GM12872 (cell line): ENCODE data around the gene LGALS3BP.

Experiments used
- TF ChIP-seq, protein P1 (sequence below): IDR thresholded peaks from 3 replicates; pipeline ENCODE4 v1.5.1; 2011; ENCODE audit warnings: low read depth, mild to moderate bottlenecking, low read length, moderate library complexity; ENCODE audit not compliant: insufficient read depth

LGALS3BP gene

DNA sequence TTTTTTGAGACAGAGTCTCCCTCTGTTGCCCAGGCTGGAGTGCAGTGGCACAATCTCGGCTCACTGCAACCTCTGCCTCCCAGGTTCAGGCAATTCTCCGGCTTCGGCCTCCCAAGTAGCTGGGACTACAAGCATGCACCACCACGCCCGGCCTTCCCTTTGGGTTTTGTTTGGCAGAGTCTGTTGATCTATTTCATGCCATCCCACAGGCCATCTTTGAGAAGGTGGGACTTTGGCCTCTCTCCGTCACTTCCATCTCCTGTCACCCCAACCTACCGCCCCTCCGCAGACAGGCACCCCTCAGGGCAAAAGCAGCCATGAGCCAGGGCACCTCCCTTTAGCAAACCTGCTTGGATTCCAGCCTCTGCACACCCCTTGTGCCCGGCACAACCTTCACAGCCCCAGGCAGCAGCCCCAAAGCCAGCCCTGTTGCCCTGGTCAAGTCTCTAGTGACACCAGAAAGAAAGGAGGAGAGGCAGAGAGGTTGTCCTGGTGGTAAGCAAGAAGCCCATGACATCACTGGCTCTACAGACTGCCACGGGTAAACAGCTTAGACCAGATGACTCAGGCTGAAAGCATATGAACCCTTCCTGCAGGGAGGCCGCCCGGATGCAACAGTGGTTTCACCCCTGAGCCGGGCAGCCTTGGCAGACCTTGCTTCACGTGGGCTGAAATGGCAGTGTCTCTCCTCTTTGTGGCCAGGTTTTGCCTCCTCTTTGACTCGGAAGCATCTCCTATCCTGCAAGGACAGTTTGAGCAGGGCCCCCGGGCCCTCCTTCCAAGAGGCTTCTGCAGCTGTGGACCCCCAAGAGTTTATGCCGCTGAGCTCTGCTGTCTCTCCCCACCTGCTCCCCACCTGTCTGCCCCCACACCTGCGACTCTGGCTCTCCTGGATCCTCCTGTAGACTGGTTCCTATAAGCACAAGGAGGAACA is 46.4 kb downstream of the LGALS3BP start:
- TF ChIP-seq, protein P1, sequence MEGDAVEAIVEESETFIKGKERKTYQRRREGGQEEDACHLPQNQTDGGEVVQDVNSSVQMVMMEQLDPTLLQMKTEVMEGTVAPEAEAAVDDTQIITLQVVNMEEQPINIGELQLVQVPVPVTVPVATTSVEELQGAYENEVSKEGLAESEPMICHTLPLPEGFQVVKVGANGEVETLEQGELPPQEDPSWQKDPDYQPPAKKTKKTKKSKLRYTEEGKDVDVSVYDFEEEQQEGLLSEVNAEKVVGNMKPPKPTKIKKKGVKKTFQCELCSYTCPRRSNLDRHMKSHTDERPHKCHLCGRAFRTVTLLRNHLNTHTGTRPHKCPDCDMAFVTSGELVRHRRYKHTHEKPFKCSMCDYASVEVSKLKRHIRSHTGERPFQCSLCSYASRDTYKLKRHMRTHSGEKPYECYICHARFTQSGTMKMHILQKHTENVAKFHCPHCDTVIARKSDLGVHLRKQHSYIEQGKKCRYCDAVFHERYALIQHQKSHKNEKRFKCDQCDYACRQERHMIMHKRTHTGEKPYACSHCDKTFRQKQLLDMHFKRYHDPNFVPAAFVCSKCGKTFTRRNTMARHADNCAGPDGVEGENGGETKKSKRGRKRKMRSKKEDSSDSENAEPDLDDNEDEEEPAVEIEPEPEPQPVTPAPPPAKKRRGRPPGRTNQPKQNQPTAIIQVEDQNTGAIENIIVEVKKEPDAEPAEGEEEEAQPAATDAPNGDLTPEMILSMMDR = no peak

DNA sequence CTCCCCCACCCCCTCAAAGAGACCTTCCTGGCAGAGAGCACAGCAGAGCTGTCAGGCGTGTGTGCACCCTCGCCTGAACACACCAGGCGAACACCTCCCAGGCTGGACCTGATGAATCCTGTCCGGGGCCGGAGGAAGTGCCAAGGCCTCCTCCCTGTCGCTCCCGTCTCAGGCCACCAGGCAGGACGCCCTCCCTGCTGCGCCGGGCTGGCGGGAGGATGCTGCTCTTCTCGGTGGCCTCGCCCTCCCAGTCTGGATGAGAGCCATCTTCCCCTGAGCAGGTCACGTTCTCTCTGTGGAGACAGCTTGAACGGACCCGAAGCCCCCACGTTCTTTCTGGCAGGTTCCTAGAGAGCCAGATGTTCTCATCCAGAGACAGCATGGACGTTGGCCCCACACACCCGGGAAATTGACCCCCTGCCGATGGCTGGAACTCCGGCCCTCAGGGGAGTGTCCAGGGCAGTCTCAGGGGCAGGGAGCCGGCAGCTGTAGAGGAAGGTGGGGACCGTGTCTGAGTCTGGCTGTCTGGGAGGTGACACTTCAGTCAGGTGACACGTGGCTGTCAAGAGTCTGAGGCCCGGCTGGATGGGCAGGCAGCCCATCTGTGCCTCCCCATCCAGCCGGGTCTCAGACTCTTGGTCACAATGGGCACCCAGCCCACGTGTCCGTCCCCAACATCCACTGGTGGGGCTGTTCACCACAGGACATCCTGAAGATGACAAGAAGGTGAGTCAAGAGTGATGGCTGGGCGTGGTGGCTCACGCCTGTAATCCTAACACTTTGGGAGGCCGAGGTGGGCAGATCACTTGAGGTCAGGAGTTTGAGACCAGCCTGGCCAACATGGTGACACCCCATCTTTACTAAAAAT is 49.6 kb downstream of the LGALS3BP start:
- TF ChIP-seq, protein P1 = no peak

DNA sequence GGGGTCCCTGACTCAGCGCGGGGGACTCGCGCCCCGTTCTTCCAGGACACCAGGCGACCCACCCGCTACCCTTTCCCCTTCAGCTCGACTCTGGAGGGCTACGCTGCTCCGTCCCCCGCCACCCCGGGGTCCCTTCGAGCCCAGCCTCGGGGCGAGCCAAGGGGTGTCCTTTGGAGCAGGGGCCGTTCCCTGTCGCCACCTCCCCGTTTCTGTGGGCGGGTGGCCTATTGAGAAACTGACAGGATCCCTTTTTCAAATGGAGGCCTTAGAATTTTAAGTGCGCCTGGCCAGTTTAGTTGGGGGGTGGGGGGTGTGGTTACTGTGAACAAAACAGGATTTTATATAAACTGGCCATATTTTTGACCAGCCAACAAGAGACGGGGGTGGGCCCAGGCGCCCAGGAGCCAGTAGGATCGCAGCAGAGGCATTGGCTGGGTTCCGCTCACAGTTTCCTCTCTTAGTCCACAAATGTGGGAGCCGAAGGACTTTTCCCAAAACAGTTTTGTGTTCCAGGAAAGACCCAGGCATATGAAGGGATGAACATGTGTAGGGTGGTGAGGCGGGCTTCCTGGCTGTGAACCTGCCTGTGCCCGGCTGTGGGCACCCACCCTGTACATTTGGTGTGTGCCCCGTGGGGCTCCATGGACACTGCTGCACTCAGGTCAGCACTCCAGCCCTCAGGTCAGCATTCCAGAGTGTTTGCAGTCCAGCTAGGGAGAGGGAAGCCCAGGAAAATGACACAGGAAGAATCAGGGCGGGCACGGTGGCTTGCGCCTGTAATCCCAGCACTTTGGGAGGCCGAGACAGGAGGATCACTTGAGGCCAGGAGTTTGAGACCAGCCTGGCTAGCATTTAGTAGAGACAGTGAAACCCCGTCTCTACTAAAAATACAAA is 53.8 kb downstream of the LGALS3BP start:
- TF ChIP-seq, protein P1 = no peak

DNA sequence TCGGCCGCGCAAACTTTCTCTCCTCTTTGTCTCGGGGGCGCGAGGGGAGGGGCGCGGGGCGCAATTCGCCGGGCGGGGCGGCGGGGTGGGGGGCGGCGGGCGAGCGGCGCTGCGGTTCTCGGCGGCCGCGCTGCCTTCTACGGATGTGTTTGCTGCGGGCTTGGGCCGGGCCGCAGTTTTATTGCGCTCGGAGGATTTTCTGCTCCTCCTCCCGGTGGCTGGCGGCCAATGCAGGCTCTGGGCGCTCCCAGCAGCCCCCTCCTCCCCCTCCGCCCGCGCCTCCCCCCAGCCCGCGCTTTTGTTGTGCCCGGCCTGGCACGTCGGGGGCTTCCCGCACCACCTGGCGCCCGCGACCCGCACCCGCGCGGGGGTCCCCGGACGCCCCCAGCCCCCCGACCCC is 54.5 kb downstream of the LGALS3BP start, which contains the start of gene TIMP2:
TSS of gene TIMP2 (minus strand) at position 154 of the 400 bp plus-strand sequence. CDS start 299 bp downstream, outside the sequence.
- TF ChIP-seq, protein P1 = peak; percentile 28; the same call in 1 of the 3 replicates

DNA sequence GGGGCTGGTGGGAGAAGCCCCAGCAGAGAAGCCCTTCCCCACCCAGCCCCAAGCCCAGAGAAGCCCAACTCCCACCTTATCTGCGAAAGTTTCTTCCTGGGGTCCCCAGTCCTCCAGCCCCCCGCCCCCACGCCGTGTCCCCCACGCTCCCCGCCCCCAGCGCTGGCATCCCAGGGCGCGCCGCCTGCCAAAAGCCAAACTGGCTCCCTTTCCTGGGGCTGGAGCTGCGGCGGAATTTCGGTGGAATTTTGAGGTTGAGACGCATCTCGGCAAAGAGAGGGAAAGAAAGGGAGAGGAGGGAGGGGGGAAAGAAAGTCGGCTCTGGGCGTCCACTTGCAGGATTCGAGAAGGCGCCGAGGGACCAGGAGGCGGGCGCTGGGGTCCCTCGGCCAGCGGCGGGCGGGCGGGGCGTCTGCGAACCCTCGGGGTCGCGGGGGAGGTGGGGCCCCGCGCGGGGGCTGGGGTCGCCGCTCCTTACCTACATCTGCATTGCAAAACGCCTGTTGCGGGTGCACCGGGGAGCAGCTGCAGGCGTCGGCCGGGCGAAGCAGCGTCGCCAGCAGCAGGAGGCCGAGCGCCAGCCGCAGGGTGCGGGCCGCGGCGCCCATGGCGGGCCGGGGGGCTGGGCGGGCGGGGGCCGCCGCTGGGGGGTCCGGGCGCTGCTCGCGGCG is 55.1 kb downstream of the LGALS3BP start:
- TF ChIP-seq, protein P1 = no peak

DNA sequence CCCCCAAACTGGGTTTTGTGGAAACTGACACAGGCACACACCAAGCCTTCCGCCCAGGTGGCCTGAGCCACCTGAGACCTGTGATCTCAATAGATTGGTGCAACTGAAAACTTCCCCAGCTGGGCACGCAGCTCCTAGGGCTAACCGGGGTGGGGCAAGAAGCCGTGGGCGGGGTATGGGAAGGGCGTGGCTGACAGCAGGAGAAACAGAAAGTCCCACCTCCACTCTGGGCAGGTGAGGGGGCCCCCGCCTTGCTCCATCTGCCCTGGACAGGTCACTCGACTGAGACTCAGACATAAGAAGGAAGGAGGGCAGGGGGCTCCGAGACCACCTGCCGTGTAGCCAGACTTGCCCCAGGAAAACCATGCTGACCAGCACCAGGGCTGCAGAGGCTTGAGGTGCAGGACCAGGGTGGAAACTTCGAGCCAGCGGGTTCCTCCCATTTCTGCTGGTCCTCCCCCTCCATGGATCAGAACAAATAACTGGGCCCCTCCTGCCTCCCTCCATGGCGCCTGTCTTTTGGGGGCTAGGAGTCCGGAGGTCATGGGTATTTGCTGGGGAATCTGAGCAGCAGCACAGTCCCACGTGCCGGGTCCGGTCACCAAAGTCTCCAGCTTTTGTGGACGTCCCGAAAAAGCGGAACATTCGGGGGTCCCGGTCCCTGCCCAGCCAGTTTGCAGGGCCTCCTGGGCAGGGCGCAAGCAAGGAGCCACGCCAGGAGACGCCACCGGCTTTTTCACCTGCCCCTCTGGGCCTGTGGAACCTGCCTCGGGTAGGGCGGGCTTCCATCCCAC is 55.9 kb downstream of the LGALS3BP start:
- TF ChIP-seq, protein P1 = no peak
